HepG2 (cell line): ENCODE data around the gene SPINK4. TPM values are rescaled to one million over a fixed set of nuclear protein-coding genes. Genes with fewer than 3 reads are reported as not detected.

Experiments used
- ATM ChIP-seq: fragments of 450-650 bp; IDR thresholded peaks from 2 replicates; pipeline ENCODE4 v1.7.1; 2017; ENCODE audit warnings: mild to moderate bottlenecking, borderline replicate concordance
- EEA1 ChIP-seq: sonication (generic); formaldehyde crosslinking; IDR thresholded peaks from 2 replicates; pipeline ENCODE4 v1.5.1; 2020; ENCODE audit warnings: mild to moderate bottlenecking, missing genetic modification reagents, borderline replicate concordance
- GTF3A ChIP-seq: sonication (generic); formaldehyde crosslinking; conservative IDR thresholded peaks from 2 replicates; pipeline ENCODE4 v1.4.0; 2020; ENCODE audit warnings: mild to moderate bottlenecking, missing genetic modification reagents
- HNRNPK ChIP-seq: fragments of 200-400 bp; formaldehyde crosslinking; IDR thresholded peaks from 2 replicates; pipeline ENCODE4 v1.6.1; 2018; ENCODE audit warnings: low read length, low read depth, moderate library complexity, mild to moderate bottlenecking; ENCODE audit not compliant: poor library complexity, severe bottlenecking
- JUNB ChIP-seq: sonication (generic); formaldehyde crosslinking; IDR thresholded peaks from 2 replicates; pipeline ENCODE4 v1.8.0; 2022; ENCODE audit warnings: missing genetic modification reagents, mild to moderate bottlenecking, borderline replicate concordance
- KMT2A ChIP-seq: sonication (generic); formaldehyde crosslinking; IDR thresholded peaks from 2 replicates; pipeline ENCODE4 v1.4.0; 2020; ENCODE audit warnings: missing genetic modification reagents
- MED13 ChIP-seq: sonication (generic); formaldehyde crosslinking; IDR thresholded peaks from 2 replicates; pipeline ENCODE4 v1.5.0; 2020; ENCODE audit warnings: missing genetic modification reagents
- NCOA1 ChIP-seq: sonication (generic); formaldehyde crosslinking; IDR thresholded peaks from 2 replicates; pipeline ENCODE4 v1.9.0; 2021; ENCODE audit warnings: missing genetic modification reagents
- SETDB1 ChIP-seq: sonication (generic); formaldehyde crosslinking; IDR thresholded peaks from 2 replicates; pipeline ENCODE4 v1.5.1; 2020; ENCODE audit warnings: missing genetic modification reagents, mild to moderate bottlenecking, borderline replicate concordance
- THYN1 ChIP-seq: sonication (generic); formaldehyde crosslinking; IDR thresholded peaks from 2 replicates; pipeline ENCODE4 v1.8.1; 2023; ENCODE audit warnings: low read depth, mild to moderate bottlenecking, moderate library complexity, missing genetic modification reagents, borderline replicate concordance
- ZNF225 ChIP-seq: sonication (generic); formaldehyde crosslinking; IDR thresholded peaks from 2 replicates; pipeline ENCODE4 v1.4.0; 2020; ENCODE audit warnings: mild to moderate bottlenecking, missing genetic modification reagents
- ZNF264 ChIP-seq: sonication (generic); formaldehyde crosslinking; IDR thresholded peaks from 2 replicates; pipeline ENCODE4 v1.4.0; 2020; ENCODE audit warnings: missing genetic modification reagents
- ZNF496 ChIP-seq: sonication (generic); formaldehyde crosslinking; IDR thresholded peaks from 2 replicates; pipeline ENCODE4 v1.8.1; 2023; ENCODE audit warnings: mild to moderate bottlenecking, moderate library complexity, missing genetic modification reagents; ENCODE audit not compliant: insufficient replicate concordance
- ZNF749 ChIP-seq: sonication (generic); formaldehyde crosslinking; IDR thresholded peaks from 2 replicates; pipeline ENCODE4 v1.8.0; 2022; ENCODE audit warnings: mild to moderate bottlenecking, missing genetic modification reagents, moderate library complexity, borderline replicate concordance
- ZNF788 ChIP-seq: sonication (generic); formaldehyde crosslinking; IDR thresholded peaks from 2 replicates; pipeline ENCODE4 v1.5.0; 2020; ENCODE audit warnings: mild to moderate bottlenecking, missing genetic modification reagents, borderline replicate concordance
- polyA plus RNA-seq, 8 experiments: library from polyadenylated mRNA; depleted of rRNA in 3 of 8; stranded (reverse) in 7 of 8; unstranded in 1 of 8; fragments of >200 nt; fragmentation: Illumina TruSeq in 4 of 8; extraction: Trizol in 4 of 8; gene quantifications; 2 replicates each; pipeline versions ENCODE4 v1.2.1 to v1.2.3, GENCODE V29; 2011 to 2016; ENCODE audit warnings: low read depth in 4 of 8, missing spikeins in 1 of 8, mixed read lengths in 1 of 8; ENCODE audit not compliant: insufficient read depth in 1 of 8
- total RNA-seq, 5 experiments: library from RNA; depleted of rRNA; stranded (reverse); fragments of >200 nt; fragmentation: Illumina TruSeq; extraction: Trizol; gene quantifications; 2 replicates each; pipeline ENCODE4 v1.2.3, GENCODE V29; 2016; ENCODE audit warnings: low read depth in 1 of 5
- TF ChIP-seq, protein P1 (sequence below): sonication (generic); formaldehyde crosslinking; IDR thresholded peaks from 2 replicates; pipeline ENCODE4 v1.4.0; 2020; ENCODE audit warnings: mild to moderate bottlenecking, missing genetic modification reagents
- TF ChIP-seq, protein P2 (sequence below): sonication (generic); formaldehyde crosslinking; IDR thresholded peaks from 2 replicates; pipeline ENCODE4 v1.4.0; 2020; ENCODE audit warnings: mild to moderate bottlenecking, missing genetic modification reagents
- TF ChIP-seq, protein P3 (sequence below): sonication (generic); formaldehyde crosslinking; IDR thresholded peaks from 2 replicates; pipeline ENCODE4 v1.8.0; 2022; ENCODE audit warnings: mild to moderate bottlenecking, missing genetic modification reagents; ENCODE audit not compliant: insufficient replicate concordance
- TF ChIP-seq, protein P4 (sequence below): sonication (generic); formaldehyde crosslinking; IDR thresholded peaks from 2 replicates; pipeline ENCODE4 v1.4.0; 2020; ENCODE audit warnings: missing genetic modification reagents

Gene SPINK4
- total and polyA plus RNA-seq, 2 of the 13 experiments (the other 11 are each of a cell fraction or from before 2014, with no cell fraction given): 0.53 to 3.4 TPM

DNA sequence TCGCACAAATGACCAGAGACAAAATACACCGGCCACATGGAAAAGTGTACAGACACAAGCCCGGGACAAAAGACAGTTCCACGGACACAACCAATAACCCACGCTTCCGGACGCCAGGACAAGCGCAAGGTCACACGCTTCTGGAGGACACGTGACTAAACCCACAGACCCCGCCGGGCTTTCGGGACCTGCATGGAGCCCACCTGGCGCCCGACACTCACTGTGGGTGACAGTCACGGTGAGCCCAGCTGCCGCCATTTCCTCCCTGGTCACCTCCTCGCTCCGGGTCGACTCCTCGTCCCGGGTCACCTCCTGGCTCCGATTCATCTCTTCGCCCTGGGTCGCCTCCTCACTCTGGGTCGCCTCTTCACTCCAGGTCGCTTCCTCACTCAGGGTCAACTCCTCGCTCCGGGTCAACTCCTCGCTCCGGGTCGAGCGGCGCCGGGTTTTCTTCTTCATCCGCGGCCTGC lies 24.1 kb downstream of the SPINK4 start (continued):
- TF ChIP-seq, protein P1, sequence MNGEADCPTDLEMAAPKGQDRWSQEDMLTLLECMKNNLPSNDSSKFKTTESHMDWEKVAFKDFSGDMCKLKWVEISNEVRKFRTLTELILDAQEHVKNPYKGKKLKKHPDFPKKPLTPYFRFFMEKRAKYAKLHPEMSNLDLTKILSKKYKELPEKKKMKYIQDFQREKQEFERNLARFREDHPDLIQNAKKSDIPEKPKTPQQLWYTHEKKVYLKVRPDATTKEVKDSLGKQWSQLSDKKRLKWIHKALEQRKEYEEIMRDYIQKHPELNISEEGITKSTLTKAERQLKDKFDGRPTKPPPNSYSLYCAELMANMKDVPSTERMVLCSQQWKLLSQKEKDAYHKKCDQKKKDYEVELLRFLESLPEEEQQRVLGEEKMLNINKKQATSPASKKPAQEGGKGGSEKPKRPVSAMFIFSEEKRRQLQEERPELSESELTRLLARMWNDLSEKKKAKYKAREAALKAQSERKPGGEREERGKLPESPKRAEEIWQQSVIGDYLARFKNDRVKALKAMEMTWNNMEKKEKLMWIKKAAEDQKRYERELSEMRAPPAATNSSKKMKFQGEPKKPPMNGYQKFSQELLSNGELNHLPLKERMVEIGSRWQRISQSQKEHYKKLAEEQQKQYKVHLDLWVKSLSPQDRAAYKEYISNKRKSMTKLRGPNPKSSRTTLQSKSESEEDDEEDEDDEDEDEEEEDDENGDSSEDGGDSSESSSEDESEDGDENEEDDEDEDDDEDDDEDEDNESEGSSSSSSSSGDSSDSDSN: 0 out of 2 replicates have a peak, but pooled peaks have one; percentile 74
- TF ChIP-seq, protein P2, sequence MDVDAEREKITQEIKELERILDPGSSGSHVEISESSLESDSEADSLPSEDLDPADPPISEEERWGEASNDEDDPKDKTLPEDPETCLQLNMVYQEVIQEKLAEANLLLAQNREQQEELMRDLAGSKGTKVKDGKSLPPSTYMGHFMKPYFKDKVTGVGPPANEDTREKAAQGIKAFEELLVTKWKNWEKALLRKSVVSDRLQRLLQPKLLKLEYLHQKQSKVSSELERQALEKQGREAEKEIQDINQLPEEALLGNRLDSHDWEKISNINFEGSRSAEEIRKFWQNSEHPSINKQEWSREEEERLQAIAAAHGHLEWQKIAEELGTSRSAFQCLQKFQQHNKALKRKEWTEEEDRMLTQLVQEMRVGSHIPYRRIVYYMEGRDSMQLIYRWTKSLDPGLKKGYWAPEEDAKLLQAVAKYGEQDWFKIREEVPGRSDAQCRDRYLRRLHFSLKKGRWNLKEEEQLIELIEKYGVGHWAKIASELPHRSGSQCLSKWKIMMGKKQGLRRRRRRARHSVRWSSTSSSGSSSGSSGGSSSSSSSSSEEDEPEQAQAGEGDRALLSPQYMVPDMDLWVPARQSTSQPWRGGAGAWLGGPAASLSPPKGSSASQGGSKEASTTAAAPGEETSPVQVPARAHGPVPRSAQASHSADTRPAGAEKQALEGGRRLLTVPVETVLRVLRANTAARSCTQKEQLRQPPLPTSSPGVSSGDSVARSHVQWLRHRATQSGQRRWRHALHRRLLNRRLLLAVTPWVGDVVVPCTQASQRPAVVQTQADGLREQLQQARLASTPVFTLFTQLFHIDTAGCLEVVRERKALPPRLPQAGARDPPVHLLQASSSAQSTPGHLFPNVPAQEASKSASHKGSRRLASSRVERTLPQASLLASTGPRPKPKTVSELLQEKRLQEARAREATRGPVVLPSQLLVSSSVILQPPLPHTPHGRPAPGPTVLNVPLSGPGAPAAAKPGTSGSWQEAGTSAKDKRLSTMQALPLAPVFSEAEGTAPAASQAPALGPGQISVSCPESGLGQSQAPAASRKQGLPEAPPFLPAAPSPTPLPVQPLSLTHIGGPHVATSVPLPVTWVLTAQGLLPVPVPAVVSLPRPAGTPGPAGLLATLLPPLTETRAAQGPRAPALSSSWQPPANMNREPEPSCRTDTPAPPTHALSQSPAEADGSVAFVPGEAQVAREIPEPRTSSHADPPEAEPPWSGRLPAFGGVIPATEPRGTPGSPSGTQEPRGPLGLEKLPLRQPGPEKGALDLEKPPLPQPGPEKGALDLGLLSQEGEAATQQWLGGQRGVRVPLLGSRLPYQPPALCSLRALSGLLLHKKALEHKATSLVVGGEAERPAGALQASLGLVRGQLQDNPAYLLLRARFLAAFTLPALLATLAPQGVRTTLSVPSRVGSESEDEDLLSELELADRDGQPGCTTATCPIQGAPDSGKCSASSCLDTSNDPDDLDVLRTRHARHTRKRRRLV (CRISPR knock-in tag): 0 out of 2 replicates have a peak, but pooled peaks have one; percentile 29
- TF ChIP-seq GTF3A (CRISPR knock-in tag): no peak
- TF ChIP-seq ZNF264: no peak
- no peak for TF ChIP-seq ZNF788 (CRISPR knock-in tag)
- TF ChIP-seq, protein P3, sequence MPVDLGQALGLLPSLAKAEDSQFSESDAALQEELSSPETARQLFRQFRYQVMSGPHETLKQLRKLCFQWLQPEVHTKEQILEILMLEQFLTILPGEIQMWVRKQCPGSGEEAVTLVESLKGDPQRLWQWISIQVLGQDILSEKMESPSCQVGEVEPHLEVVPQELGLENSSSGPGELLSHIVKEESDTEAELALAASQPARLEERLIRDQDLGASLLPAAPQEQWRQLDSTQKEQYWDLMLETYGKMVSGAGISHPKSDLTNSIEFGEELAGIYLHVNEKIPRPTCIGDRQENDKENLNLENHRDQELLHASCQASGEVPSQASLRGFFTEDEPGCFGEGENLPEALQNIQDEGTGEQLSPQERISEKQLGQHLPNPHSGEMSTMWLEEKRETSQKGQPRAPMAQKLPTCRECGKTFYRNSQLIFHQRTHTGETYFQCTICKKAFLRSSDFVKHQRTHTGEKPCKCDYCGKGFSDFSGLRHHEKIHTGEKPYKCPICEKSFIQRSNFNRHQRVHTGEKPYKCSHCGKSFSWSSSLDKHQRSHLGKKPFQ (CRISPR knock-in tag): peak; percentile 69
- TF ChIP-seq KMT2A (CRISPR knock-in tag): no peak
- no peak for TF ChIP-seq ZNF749 (CRISPR knock-in tag)
- no peak for TF ChIP-seq JUNB (CRISPR knock-in tag)
- no peak for TF ChIP-seq ZNF496 (CRISPR knock-in tag)
- no peak for TF ChIP-seq THYN1
- TF ChIP-seq SETDB1: no peak
- no peak for TF ChIP-seq EEA1 (CRISPR knock-in tag)
- no peak for TF ChIP-seq MED13 (CRISPR knock-in tag)
- TF ChIP-seq HNRNPK: no peak
- TF ChIP-seq ATM: no peak
- TF ChIP-seq, protein P4, sequence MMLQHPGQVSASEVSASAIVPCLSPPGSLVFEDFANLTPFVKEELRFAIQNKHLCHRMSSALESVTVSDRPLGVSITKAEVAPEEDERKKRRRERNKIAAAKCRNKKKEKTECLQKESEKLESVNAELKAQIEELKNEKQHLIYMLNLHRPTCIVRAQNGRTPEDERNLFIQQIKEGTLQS (CRISPR knock-in tag): no peak
- 0 out of 2 replicates have a peak, but pooled peaks have one; percentile 50 for TF ChIP-seq ZNF225 (CRISPR knock-in tag)
- TF ChIP-seq NCOA1 (CRISPR knock-in tag): no peak
